NCI-H2107 treated with DMSO at 0.1 percent for 48 hours (cell line): ENCODE results near the gene FBXO42.
"Not testable (repeated sequence)": the region's sequence is repeated elsewhere in the genome, so short reads cannot be mapped to it uniquely, and the experiment has no call there.

Experiments
- DNase-seq: peaks from one replicate; lab custom pipeline; 2025; ENCODE audit not compliant: unreplicated experiment; lab: John Stamatoyannopoulos, UW

The FBXO42 gene

DNA sequence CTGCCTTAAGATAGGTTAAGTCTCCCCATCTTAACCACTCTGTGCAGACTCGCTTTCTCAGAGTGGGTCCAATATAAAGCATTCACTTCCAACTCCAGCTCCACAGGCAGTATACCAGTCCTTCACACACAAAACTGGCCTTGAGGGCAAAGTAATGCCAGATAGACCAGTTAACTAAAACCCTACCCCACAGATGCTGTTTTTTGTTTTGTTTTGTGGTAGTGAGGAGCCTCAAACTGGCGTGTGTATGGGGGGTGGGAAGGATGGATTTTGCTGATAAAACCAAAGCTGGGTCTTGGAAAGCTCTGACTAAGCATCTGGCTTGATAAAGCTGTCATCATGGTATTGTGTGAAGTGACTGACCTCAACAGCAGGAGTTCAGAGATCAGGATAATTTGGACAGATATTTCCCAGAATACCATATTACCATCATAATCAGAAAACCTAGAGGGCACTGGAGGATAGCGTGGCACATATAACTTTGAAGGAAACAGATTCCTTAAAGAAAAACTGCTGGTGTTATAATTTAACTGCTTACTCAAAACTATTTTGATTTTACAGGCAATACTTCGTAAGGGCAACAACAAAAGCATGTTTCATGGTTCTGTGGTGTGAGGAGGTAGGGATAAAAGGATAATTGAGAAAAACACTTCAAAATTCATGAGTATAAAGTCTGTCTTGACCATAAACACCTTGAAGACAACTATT is 85.7 kb downstream of the FBXO42 start:
- no peak for DNase-seq

DNA sequence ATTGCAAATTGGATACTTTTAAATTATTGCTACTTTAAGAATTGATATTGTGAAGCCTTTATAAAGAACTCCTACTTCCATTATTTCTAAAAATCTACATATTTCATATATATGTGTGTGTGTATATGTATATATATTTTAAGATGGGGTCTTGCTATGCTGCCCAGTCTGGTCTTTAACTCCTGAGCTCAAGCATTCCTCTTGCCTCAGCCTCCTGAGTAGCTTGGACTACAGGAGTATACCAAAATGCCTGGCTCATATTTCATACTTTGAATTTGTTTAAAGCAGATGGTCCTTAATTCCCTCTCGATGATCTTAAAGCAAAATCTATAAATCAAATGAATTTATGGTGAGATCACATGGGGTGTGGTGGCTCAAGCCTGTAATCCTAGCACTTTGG is 90.2 kb downstream of the FBXO42 start:
- DNase-seq: no peak

DNA sequence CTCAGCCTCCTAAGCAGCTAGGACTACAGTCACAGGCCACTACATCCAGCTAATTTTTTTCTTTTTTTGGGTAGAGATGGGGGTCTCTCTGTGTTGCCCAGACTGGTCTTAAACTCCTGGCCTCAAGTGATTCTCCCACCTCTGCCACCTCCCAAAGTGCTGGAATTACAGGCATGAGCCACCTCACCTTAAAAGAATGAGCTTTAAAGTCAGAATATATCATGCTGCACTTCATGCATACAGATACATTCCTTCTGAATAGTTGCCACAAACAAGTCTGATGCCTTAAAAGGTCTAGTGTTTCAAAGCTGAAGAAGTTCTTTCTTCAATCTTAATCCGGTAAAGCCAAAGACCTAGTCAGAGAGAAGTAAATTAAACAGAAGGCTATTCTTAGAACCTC is 91.5 kb downstream of the FBXO42 start:
- DNase-seq: no peak

DNA sequence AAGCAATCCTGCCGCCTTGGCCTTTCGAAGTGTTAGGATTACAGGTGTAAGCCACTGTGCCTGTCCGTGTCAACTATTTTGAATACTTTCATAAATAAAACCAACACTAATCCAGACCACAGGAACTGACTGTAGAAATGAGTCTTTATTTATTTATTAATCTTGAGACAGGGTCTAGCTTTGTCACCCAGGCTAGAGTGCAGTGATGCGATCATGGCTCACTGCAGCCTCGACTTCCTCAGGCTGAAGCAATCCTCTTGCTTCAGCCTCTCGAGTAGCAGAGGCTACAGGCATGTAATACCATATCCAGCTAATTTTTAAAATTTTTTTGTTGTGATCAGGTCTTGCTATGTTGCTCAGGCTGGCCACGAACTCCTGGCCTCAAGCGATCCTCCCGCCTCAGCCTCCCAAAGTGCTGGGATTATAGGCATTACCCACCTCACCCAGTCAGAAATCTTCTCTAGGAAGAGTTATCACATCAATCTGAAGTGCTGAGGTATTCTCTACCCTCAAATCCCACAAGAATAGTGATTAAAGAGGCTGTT is 93.6 kb downstream of the FBXO42 start:
- DNase-seq: no peak

DNA sequence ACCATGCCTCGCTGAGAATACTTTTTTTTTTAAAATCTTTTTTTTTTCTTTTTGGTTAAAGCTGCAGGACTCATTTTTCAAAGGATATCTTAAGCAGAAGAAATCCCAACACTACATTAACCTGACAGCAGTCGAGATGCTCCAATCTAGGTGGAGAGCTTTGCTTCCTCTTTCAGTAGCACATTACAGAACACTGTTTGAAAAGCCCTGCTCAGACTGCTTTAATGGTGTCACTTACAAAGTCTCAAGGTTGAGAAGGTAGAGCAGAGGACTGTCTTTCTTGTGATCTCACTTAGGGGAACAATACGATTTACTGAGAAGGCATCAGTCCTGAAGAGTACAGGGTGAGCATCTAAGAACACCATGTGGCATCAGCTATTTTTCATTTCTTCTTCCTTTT is 94.3 kb downstream of the FBXO42 start:
- no peak for DNase-seq

DNA sequence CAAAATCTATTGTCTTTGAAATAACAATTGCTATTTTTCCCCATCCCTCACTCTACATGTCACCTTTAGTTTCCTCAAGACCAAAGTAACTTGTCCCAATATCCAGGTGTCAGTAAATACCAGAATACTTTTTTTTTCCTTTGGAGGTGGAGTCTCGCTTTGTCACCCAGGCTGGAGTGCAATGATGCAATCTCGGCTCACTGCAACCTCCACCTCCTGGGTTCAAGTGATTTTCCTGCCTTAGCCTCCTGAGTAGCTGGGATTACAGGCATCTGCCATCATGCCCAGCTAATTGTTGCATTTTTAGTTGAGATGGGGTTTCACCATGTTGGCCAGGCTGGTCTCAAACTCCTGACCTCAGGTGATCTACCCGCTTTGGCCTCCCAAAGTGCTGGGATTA is 94.7 kb downstream of the FBXO42 start:
- DNase-seq: not testable (repeated sequence)

DNA sequence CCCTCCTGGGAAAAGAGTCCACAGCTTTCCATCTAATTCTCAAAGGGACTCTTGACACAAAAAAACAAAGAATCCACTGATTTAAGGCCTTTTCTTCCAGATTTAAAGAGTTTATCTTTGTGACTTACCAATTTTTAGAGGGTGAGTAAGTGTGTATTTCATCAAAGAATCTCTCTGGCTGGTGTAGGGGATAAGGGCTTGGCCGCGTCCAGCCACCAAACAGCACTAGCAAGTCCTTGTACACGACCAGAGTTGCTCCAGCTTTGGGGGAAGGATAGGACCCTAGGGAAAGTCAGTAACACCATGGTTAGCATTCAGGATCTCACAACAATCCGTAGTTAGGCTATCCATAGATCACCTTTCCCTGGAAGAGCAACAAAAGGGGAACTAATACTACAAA is 95.8 kb downstream of the FBXO42 start:
- no peak for DNase-seq

DNA sequence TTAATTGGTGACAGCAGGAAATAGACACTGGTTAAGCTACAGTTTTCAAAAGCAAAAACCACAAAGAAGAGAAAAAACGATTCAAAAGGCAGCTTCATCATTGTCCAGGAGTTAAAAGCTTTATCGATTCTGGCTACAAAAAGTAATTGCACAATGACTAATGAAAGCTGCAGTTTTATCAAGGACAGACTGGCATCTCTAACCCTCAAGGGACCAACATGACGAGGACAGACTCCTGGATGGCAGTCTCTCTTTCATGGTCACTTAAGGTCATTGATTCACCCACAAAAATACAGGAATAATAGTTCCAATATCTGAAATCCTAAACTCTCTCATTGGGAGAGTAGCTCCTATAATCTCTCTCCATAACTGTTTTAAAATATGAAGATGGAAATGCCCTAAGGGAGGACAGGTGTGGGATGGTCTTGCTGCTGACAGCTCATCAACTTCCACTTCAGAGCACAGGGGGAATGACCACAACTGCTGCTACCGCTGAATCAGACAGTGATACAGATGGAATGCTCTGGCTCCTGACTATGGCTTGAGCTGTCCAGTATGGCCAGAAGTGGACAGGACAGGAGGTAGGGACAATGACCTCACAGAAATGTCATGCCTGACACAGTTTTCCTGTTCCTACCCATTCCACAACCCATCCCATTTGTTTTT is 97.9 kb downstream of the FBXO42 start:
- DNase-seq: peak; percentile 63

DNA sequence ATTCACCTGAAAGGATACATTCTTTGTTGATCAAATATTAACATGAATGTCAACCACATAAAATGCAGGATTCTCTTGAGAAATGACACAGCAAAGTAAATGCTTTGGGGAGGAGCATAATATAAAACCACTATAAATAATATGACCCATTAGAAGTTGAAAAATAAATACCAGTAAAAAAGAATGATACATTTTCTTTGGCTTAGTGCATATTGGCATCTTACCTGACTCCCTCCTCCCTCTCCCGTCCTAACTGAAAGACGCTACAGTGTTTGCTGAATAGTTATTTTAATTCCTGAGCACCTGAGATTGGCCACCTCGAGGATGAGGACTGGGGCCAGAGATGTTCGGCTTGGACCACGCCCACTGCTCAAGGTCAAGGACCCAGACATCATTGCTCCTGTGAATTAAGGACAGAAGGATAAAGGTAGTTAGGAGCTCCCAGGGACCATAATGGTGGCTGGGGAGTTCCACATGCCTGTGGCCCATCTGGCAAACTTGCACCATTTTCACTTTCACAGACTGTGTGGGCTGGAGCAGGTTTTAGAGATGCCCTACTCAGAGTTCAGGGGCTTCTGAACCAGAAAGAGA is 98.9 kb downstream of the FBXO42 start:
- no peak for DNase-seq

DNA sequence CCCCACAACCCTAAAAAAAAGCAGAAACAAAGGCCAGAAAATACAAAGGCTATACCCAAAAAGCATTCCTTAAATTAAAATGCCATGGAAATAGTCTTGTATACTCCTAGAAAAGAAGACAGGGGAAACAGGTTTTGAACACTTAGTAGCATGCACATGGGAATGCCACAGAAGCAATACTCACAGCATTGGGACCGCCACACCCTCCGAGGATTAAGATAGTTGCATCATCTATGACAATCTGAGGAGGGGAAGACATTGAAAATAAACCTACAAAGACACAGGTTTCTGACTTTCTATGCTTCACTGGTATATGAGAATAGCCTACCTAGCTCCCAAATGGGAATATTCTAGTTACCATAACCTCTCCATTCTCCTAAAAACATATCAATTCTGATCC is 99.4 kb downstream of the FBXO42 start:
- no peak for DNase-seq

DNA sequence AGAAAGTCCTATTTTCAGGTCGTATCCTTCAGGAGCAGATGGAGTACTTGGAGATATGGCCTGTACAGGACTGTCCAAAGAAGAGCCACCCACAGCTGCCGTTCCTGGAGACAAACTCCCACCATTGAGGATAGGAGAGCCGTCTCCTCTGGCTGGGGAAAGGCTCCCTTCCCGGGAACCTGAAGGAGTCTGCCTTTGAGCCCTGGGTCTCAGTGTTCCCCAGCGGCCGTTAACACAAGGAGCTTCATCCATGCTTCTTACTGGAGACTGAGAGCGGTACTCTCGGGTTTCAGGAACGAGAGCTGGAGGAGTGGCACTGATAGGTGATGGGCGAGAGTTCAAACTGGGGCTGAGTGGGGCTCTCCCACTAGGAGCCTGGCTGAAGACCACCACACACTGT is 100.9 kb downstream of the FBXO42 start:
- DNase-seq: no peak

DNA sequence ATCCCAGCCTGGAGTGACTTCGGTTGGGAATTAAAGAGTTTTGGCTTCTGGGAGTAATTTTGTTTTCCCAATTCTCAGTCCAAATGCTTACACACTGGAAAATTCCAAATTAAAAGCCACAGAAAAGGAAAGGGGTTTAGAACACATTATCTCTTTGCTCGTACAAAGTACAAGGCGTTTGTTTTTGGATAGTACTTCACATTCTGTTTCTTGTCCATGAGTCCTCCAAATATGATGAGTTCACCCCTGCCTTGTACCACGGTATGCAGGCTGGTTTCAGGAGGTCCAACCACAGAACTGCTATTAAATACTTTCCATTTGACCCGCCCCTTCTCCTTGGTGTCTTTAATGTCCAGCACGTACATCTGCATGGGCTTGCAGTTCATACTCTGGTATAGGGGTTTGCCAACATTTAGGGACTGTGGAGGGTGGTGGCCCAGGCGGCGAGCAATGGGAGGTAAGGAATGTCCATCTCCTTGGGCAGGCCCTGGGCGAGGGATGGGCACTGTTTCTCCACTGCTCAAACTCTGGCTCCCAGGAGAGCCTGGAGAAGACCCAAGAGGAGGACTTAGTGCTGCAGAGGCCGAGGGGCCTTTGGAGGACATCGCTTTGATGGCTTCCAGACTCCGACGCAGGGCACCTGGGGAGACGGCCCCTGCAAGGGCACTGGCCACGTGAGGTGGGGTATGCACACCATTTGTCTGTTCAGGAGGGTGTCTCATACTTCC is 101.6 kb downstream of the FBXO42 start:
- DNase-seq: no peak

DNA sequence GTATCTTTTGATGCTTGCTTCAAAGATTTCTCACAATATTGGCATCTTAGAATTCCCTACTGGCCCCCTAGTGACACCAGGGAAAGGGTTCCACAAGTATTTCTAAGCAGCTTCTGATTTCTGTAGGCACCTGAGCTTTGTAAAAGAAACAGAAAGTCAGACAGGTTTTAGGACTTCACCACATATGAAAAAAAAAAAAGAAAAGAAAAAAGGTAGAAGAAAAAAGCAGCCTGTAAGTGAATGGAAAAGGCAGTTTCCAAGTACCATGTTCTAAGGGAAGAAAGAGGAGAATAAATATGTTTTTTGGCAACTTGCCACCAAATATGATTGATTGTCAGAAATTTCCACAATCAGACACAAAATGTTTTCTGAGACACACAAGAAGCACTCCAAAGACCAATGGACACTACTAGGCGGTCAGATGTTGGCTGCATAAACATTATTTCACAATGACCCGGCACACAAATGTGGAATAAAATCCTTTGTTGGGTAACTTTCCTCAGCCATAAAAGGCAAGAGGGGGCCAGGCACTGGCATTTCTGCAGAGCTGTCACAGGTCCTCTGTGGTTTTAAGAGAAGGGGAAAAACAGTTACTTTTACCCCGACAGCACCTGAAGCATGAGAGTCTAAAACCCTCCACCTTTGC is 102.6 kb downstream of the FBXO42 start:
- DNase-seq: no peak

DNA sequence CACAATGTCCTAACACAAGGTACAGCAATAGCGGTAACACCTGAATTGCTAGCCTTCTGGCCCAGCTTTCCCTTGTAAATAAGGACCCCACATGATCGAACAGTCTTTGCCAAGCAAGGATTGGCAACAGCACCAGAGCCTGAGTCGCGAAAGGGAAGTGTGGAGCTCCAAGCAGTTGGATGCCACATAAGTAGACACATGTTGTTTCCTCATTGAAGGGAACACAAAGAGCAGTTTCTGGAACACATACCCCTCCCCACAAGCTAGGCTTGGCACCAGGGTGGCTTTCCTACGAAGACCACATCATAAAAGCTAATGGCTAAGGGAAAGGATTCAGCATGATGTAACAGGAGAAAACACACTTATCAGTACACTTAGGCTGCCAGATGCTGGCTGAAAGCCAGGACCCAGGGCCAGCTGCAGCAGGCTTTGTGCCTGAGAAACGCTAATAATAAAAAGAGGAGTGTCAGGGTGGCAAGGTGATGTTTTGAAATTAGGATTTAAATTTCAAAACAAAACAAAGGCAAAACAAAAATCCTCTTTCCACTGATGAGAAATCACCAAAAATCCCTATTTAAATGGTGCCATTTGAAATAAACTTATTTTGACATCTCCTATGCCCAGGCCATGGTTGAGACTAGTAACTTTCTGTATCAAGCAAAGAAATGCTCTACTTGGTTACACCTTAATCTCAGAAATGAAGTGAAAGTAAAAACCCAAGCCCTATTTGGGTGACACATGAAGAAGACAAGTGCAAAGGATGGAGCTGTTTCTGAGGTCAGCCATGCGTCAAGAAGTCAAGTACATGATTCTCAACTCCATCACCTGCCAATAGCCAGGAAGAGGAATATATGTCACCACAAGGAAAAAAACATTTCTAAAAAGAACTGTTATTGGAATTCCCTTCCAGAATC is 103.4 kb downstream of the FBXO42 start:
- DNase-seq: peak; percentile 98

DNA sequence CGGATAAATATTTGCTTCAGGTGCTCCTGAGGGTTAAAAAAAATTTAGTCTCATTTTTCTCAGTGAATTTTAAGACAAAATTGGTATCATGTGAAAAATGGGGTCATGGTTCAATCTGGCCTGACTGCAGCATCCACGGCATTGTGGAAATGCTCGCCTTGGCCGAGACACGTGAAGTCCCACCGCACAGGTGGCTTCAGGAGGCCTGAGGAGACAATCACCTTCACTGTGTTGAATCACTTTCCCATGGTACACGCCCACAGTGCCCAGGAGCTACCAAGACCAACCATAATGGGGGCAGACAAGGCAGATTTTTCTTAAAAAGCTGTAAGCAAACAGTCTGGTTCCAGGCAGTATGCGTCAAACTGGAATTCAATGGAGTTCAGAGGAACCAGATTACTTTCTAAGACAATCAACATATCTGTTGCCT is 104.3 kb downstream of the FBXO42 start:
- DNase-seq: no peak

DNA sequence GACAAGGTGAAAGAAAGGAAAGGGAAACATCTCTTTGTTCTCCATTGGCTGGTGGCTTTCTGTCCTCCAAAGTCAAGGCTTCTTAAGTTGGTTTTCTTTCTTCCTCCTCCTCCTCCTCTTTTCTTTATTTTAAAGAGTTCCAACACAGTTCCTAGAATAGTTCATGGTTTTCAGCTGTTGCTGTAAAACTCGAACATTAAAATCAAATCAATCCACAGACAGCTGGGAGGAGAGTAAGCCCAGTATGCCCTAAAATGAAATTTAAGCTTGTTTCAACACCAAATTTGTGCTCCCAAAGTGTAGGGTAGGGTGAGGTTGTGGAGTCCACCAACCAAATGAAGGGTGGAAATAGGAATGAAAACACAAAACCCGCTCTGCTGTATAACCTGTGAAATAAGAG is 104.8 kb downstream of the FBXO42 start:
- no peak for DNase-seq

DNA sequence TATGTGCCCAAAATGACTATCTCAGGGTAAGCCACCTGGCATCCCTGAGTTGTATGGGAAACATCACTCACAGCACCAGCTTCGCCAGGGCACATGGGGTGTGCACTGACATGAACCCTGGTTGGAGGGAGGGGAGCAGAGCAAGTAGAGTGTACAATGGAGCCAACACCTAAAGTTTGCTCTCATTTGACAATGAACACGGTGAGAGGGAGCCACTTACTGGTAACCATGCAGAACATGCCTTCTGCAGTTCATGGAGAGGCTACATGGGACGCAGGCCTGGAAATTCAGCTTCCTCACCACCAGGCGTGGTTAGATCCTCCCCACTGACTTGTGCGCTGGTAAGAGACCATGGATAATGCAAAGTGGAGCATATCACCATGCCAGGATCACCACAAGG is 105.3 kb downstream of the FBXO42 start:
- DNase-seq: no peak

DNA sequence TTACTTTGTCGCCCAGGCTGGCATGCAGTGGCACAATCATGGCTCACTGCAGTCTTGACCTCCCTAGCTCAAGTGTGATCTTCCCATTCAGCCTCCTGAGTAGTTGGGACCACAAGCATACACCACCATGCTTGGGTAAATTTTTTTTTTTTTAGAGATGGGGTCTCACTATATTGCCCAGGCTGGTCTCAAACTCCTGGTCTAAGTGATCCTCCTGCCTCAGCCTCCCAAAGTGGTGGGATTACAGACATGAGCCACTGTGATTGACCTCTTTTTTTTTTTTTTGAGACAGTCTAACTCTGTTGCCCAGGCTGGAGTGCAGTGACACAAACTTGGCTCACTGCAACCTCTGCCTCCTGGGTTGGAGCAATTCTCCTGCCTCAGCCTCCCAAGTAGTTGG is 106.0 kb downstream of the FBXO42 start:
- not testable (repeated sequence) for DNase-seq

DNA sequence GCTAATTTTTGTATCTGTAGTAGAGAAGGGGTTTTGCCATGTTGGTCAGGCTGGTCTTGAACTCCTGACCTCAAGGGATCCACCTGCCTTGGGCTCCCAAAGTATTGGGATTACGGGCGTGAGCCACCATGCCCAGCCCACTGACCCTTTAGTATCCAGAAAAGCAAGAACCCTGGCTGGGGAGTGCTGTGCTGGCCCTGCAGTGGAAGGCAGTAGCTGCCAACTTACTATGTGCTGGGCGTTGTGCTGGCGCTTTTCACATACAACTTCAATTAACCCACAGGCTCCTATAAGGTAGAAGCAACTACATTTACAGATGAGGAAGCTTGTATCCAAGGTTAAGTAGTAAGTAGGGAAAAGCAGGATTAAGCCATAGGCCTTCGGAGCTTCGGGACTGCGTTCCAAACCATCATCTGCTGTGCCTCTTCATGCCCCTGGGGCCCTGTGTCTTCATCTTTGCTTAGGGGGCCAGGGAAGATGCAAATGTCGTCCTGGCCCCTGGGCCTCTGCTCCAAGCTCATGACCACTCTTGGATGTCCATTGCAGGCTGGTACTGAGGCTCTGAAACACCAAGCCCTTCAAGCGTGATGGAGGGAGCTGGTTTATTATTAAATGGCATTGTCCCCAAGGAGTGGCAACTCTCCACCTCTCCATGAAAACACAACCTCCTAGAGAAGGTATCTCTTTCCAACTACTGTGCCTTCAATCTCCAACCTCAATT is 106.6 kb downstream of the FBXO42 start:
- no peak for DNase-seq
